Common myeloid progenitor, CD34-positive (primary cell): ENCODE results near the gene CBX4.

Experiments used
- CTCF ChIA-PET: fragments of 350-600 bp; sonication (Branson Sonifier 250); formaldehyde crosslinking; loops from one replicate; lab custom pipeline; 2021; ENCODE audit warnings: antibody characterized with exemption; lab: Charles Lee
- POLR2A ChIA-PET: fragments of 350-600 bp; sonication (Branson Sonifier 250); formaldehyde crosslinking; loops from one replicate; lab custom pipeline; 2021; ENCODE audit warnings: antibody characterized with exemption; lab: Charles Lee
- DNase-seq, 3 donors: peaks; one replicate each; pipeline versions ENCODE4 v3.0.0 to v3.0.0-alpha.2; 2013
- H3K27ac ChIP-seq, 2 experiments: 1 replicate in 1 of 2; 2 replicates in 1 of 2; pipeline ENCODE4 v1.7.0; 2013; ENCODE audit warnings: inconsistent platforms in 2 of 2, low read length in 2 of 2, mild to moderate bottlenecking in 2 of 2, low read depth in 1 of 2, moderate library complexity in 1 of 2; ENCODE audit not compliant: severe bottlenecking in 2 of 2, insufficient read depth in 1 of 2, poor library complexity in 1 of 2
- H3K27me3 ChIP-seq, 5 experiments: replicated peaks in 2 of 5; 1 replicate in 3 of 5; 2 replicates in 2 of 5; pipeline versions ENCODE4 v1.6.1 to v1.7.0; 2013; ENCODE audit warnings: low read length in 4 of 5, mild to moderate bottlenecking in 2 of 5, moderate library complexity in 2 of 5, inconsistent platforms in 1 of 5; ENCODE audit not compliant: insufficient read depth in 5 of 5, control insufficient read depth in 4 of 5
- H3K36me3 ChIP-seq, 4 experiments: 1 replicate in 2 of 4; 2 replicates in 2 of 4; pipeline versions ENCODE4 v1.6.1 to v1.7.0; 2013; ENCODE audit warnings: low read length in 3 of 4, control low read depth in 1 of 4, mild to moderate bottlenecking in 1 of 4; ENCODE audit not compliant: control insufficient read depth in 4 of 4, insufficient read depth in 4 of 4
- H3K4me1 ChIP-seq, 4 experiments: 1 replicate in 3 of 4; 2 replicates in 1 of 4; pipeline versions ENCODE4 v1.6.1 to v1.7.1; 2013; ENCODE audit warnings: low read length in 3 of 4, mild to moderate bottlenecking in 3 of 4, control low read depth in 1 of 4, inconsistent platforms in 1 of 4, moderate library complexity in 1 of 4; ENCODE audit not compliant: control insufficient read depth in 4 of 4, insufficient read depth in 4 of 4; ENCODE audit errors: control extremely low read depth in 1 of 4
- H3K4me3 ChIP-seq, 7 experiments: 1 replicate in 4 of 7; 2 replicates in 3 of 7; pipeline versions ENCODE4 v1.5.1 to v1.7.0; 2013; ENCODE audit warnings: mild to moderate bottlenecking in 7 of 7, low read length in 6 of 7, moderate library complexity in 6 of 7, inconsistent platforms in 2 of 7, low read depth in 2 of 7, control low read depth in 1 of 7; ENCODE audit not compliant: insufficient read depth in 4 of 7, control insufficient read depth in 1 of 7; ENCODE audit errors: extremely low read depth in 1 of 7
- H3K9me3 ChIP-seq, 5 experiments: 1 replicate in 4 of 5; 2 replicates in 1 of 5; pipeline versions ENCODE4 v1.6.1 to v1.7.1; 2013; ENCODE audit warnings: low read length in 4 of 5, mild to moderate bottlenecking in 2 of 5, inconsistent platforms in 1 of 5, low read depth in 1 of 5, moderate library complexity in 1 of 5; ENCODE audit not compliant: control insufficient read depth in 4 of 5, insufficient read depth in 2 of 5; ENCODE audit errors: control extremely low read depth in 1 of 5
- WGBS: methylation state at CpG from one replicate; pipeline ENCODE4 v1.1.5; 2013; ENCODE audit not compliant: insufficient coverage; 5-methylcytosine and 5-hydroxymethylcytosine counted together

Gene CBX4

GRCh38 chr17:79819534-79820276 lies 19.5 kb downstream of the CBX4 start:
- peaks cover 0 to 45% (median 23%) of the 10 kb centered on the region in 5 experiments for H3K27me3 ChIP-seq
- H3K27ac ChIP-seq: no peak overlapping the region
- 96% methylated on average over 13 of the region's 13 CpGs for WGBS
- H3K36me3 ChIP-seq: no peaks in the 10 kb centered on the region
- DNase-seq: no peak
- POLR2A ChIA-PET: interaction anchor here (0.6 kb wide), 1 partner anchor 20 kb away, joined by 3 read pairs; no protein-coding TSS in a partner anchor
- no peak overlapping the region for H3K4me3 ChIP-seq
- H3K9me3 ChIP-seq: no peaks in the 10 kb centered on the region
- peaks cover 0 to 12% (median 11%) of the 10 kb centered on the region in 4 experiments for H3K4me1 ChIP-seq
- CTCF ChIA-PET: interaction anchor here (1.2 to 2.8 kb wide), 4 partner anchors 8 to 151 kb away, joined by 3 to 13 read pairs (median 6); no protein-coding TSS in a partner anchor

DNA sequence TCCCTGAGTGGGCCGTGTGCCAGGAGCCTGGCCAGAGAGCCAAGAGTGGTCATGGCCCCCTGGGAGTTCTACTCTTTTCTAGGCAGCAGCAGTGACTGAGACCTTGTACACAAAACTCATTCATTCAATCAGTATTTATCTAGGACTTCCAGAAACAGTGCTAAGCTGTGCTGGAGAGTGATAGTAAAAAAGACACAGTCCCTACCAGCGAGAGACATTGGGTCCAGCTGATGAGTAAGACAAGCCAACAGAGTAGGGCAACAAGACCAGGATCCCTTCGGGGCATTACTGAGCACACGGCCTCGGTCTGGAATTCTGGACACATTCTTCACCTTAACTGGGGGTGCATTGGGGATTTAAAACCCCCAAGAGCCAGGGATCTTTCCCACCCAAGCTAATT lies 20.2 kb downstream of the CBX4 start:
- no peak for DNase-seq
- Histone ChIP-seq H3K4me3 (no peak overlapping the region), H3K27ac (no peak overlapping the region), H3K4me1 (peaks cover 0 to 18% (median 16%) of the 10 kb centered on the region in 4 experiments), H3K9me3 (no peaks in the 10 kb centered on the region), H3K36me3 (no peaks in the 10 kb centered on the region), H3K27me3 (peaks cover 0 to 51% (median 28%) of the 10 kb centered on the region in 5 experiments)
- ChIA-PET CTCF (interaction anchor here (0.8 to 2.8 kb wide), 7 partner anchors 7 to 152 kb away, joined by 3 to 13 read pairs (median 5); no protein-coding TSS in a partner anchor), POLR2A (no interaction called here)
- WGBS: 91% methylated on average over 4 of the region's 5 CpGs

- Histone ChIP-seq H3K4me3 (no peak overlapping the region), H3K27ac (no peak overlapping the region), H3K9me3 (no peaks in the 10 kb centered on the region), H3K27me3 (peaks cover 0 to 56% (median 28%) of the 10 kb centered on the region in 5 experiments), H3K36me3 (no peaks in the 10 kb centered on the region), H3K4me1 (peaks cover 0 to 24% (median 22%) of the 10 kb centered on the region in 4 experiments)
- CTCF ChIA-PET: interaction anchor here (0.6 to 2.8 kb wide), 11 partner anchors 8 to 172 kb away, joined by 3 to 13 read pairs (median 4); no protein-coding TSS in a partner anchor
- POLR2A ChIA-PET: no interaction called here
- no peak for DNase-seq
- WGBS: 94% methylated on average over 8 of the region's 12 CpGs
Observed at GRCh38 chr17:79818026-79818758, 21.0 kb downstream of the CBX4 start.

- H3K9me3 ChIP-seq: no peaks in the 10 kb centered on the region
- CTCF ChIA-PET: interaction anchor here (1.4 kb wide), 1 partner anchor 12 kb away, joined by 5 read pairs; no protein-coding TSS in a partner anchor
- H3K27me3 ChIP-seq: peaks cover 0 to 77% (median 34%) of the 10 kb centered on the region in 5 experiments
- peaks cover 0 to 45% (median 42%) of the 10 kb centered on the region in 4 experiments for H3K4me1 ChIP-seq
- POLR2A ChIA-PET: interaction anchor here (1.4 kb wide), 1 partner anchor 23 kb away, joined by 4 read pairs; the partner anchor contains the start of gene CBX4
- no peak for DNase-seq
- WGBS: 29% methylated on average over 40 of the region's 41 CpGs
- no peak overlapping the region for H3K27ac ChIP-seq
- no peaks in the 10 kb centered on the region for H3K36me3 ChIP-seq
- peak overlapping the region in 1 of 7 experiments; percentile 26 for H3K4me3 ChIP-seq
Observed at GRCh38 chr17:79815836-79816461, 23.3 kb downstream of the CBX4 start.

DNA sequence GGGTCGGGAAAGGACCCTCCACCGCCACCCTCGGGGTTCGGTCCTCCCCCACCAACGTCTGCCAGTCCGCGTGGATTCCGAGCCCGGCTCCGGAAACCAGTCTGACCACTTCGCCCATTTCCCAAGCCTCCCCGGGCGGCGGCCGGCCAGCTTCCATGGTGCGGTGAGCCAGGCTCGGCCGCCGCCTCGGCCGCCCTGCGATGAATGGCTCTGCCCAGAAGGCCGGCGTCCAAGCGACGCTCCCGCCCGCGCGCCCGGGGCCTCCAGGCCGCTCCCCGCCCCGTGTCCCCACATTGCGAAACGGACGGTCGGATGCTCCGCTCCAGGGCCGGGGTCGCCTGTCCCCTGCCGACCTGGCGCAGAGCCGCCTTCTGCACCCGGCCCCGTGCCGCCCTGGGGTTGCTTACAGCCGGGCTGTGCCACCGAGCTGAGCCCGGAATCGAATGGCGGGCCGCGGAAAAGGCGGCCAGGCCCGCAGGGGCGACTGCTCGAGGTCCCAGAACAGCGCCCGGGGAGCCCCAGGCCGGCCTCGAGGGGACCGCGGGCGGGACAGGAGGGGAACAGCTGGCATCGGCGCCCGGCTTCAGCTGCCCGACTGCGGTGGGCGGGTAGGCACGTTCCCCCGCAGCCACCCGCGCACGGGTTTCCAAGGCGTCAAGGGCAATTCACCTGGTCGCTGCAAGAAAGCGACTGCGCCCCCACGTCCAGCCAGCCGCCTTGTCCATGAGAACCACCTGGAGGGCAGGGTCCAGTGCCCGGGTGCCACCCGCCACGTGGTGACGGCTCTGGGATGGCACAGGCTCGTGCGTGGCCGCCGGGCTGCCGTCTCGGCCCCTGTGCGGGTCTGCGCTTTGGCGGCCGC lies 24.0 kb downstream of the CBX4 start:
- H3K9me3 ChIP-seq: no peaks in the 10 kb centered on the region
- WGBS: 2% methylated on average over 77 of the region's 96 CpGs
- no peak for DNase-seq
- H3K27ac ChIP-seq: no peak overlapping the region
- peaks cover 0 to 82% (median 37%) of the 10 kb centered on the region in 5 experiments for H3K27me3 ChIP-seq
- H3K4me1 ChIP-seq: peaks cover 0 to 51% (median 48%) of the 10 kb centered on the region in 4 experiments
- H3K36me3 ChIP-seq: no peaks in the 10 kb centered on the region
- POLR2A ChIA-PET: interaction anchor here (1.0 to 1.4 kb wide), 2 partner anchors 20 to 24 kb away, joined by 3 to 4 read pairs; partner anchors contain the start of gene CBX4
- peak overlapping the region in 3 of 7 experiments; percentile 40 to 45 (median 45) for H3K4me3 ChIP-seq
- CTCF ChIA-PET: interaction anchor here (0.9 to 5.0 kb wide), 7 partner anchors 13 to 71 kb away, joined by 3 to 36 read pairs (median 4); partner anchors contain the start of gene CBX4
